ENCODE results near the gene BMP8B.
"Not testable (repeated sequence)": the region's sequence is repeated elsewhere in the genome, so short reads cannot be mapped to it uniquely, and the experiment has no call there.

BMP8B gene

DNA sequence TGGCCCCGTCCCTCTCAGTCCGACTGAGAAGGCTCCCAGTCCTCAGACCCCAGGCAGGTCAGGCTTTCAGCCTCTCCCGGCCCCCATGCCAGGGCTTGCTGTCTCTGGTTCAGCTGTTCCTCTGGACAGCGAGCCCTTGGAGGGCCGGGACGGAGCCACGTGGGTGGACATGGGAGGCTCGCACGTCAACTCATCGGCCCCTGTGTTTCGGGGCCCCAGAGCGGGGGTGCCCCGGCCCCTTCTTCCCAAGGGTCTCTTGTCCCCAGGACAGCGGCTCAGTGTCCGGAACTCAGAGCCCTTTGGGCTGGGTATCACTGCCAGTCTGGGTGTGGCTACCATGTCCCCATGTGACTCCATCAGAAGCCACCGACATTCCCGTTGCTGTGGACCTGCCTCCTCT is 10.8 kb downstream of the BMP8B start:
- not testable (repeated sequence) for DNase-seq (ENCODE audit: low spot score)

DNA sequence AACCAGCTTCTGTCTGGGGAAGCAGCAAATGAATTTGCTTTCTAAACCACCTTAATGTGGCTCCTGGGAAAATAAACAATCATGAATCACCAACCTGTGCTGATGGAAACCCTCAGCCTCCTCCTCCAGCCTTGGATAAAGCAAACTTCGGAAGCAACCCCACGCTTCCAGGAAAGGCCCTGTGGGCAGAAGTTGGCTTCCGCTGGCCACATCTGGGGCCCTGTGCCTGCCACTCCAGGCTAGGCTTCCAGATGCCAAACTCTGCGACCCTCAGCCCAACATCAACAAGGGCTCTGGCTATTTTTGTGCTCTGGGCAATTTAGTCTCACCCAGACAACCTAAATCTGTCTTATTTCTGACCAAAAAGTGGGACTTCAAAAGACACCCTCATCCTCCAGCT is 11.4 kb downstream of the BMP8B start:
- DNase-seq (ENCODE audit: low spot score): no peak

DNA sequence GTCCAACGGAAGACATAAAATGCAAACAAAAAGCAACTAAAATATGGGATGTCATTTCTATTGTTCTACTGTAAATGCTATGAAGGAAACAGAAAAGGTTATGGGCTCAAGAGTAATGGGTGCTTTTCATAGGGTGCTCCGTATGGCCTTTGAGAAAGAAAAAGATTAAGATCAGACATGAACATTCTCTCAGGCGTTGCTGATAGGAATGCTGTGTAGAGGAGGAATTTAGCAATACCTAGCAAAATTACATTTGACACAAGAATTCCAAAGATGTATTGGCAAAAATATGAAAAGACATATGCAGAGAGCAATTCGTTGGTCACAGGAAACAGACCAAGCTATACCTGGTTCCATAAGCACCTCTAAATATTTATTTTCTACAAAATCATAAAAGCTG is 11.8 kb downstream of the BMP8B start:
- no peak for DNase-seq (ENCODE audit: low spot score)

DNA sequence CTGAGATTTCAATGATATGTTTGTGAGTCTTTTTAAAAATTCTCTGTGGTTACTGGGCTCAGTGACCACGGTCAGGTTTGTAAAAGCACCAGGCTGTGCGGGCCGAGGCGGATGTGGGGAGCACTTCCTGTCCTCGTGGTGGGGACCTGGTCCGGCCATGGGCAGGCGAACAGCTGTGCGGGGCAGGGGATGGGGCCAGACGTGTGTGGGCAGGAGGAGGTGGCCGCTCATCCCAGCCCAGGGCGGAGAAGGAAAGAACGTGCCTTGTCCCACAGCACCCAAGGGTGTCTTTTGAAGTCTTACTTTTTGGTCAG is 12.3 kb downstream of the BMP8B start:
- DNase-seq (ENCODE audit: low spot score): no peak

DNA sequence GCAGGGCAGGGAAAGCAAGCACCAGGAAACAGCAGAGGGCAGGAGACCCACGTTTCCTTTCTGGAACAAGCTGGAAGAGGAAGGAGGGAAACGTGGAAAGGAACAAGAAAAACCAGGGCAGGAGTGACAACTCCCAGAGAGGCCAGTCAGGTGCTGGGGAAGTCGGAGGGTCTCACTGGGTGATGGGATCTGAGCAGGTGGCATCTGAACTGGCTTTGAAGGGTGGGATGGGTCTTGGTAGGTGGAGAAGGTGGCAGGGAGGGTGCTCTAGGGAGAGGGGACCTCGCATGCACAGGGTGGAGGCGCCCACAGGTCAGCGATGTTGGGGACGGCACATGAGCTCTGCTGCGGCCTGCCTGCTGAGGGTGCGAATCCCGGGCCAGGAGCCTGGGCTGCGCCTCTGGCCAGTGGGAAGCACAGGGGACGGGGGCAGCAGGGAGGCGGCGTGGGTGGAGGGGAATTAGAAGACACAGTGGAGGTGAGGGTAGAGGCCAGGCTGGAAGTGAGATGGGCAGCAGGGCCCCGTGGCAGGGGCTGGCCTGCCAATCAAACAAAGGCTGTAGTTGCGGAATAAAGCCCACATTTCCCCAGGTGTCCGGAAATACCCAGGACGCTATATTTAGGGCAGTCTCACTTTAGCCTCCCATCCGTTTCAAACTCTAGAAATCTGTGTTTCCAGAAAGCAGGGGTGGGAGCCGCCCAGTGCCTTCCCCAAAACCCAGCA is 12.8 kb downstream of the BMP8B start:
- not testable (repeated sequence) for DNase-seq (ENCODE audit: low spot score)

DNA sequence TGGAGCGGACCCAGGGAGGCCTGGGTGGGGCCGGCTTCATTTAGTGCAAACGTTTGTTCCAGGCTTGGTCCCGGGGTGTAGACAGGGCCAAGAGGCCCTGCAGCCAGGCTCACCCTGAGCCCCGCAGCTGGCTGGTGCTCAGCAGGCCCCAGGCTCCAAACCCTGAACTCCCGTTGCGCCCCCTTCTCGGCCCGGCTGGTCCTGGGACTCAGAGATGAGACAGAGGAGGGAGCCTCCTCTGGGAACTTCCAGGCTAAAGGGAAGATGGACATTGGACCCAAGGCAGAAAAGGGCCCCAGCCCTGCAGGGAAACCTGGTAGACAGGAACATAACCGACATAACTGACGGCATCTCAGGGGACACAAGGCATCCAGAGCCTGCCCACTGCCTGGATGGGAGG is 13.5 kb downstream of the BMP8B start:
- DNase-seq (ENCODE audit: low spot score): peak; percentile 54

DNA sequence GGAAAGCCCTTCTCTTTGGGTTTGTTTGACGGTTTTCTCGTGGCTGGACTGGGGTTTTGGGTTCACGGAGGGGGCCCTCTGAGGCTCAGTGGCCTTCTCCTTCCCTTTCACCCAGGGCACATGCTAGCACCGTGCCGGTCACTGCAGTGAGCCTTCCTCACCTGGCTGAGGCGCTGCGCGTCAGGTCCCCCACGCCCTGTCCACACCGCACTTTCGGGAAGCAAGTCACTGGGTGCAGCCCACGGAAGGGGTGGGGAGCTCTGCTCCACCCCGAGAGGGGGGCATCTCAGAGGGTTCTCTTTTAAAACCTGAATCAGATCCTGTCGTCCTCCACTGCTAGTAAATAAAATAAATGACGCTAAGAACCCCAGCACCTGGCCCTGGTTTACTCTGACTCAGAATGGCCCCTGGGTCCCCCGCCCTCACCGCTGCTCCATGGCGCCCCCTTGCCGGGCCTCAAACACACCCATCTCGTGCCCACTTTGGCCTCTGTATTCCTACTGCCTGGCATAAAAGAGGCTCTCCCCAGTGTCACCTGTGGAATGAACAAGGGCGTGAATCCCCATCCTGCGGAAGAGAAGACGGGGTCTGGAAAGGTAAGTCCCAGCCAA is 15.2 kb downstream of the BMP8B start:
- not testable (repeated sequence) for DNase-seq (ENCODE audit: low spot score)

DNA sequence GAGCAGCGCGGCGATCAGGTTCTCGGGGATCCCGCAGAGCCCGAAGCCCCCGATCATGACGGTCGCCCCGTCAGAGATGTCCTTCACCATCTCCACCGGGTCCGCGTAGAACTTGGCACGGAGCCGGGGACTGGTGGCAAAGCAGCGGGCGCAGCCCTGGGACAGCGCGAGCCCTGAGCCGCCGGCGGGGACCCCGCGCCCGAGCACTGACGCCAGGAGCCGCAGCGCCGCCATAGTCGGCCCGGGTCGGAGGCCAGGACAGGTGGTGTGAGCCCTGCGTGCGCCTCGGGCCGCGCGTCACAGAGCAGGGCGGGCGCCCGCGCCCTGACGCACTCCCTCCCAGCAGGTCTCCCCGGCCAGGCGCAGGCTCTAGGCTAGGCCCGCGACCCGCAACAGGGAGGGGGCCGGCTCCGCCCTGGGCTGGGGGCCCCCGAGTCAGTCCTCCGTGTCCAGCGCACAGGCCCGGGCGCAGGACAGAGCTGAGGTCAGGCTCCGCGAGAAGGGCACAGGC is 17.6 kb downstream of the BMP8B start, which contains the start of gene OXCT2:
Gene OXCT2, minus strand, starts transcription at position 327 of the 511 bp plus-strand sequence. Its CDS starts 93 bp downstream, at position 234.
- not testable (repeated sequence) for DNase-seq (ENCODE audit: low spot score)

DNA sequence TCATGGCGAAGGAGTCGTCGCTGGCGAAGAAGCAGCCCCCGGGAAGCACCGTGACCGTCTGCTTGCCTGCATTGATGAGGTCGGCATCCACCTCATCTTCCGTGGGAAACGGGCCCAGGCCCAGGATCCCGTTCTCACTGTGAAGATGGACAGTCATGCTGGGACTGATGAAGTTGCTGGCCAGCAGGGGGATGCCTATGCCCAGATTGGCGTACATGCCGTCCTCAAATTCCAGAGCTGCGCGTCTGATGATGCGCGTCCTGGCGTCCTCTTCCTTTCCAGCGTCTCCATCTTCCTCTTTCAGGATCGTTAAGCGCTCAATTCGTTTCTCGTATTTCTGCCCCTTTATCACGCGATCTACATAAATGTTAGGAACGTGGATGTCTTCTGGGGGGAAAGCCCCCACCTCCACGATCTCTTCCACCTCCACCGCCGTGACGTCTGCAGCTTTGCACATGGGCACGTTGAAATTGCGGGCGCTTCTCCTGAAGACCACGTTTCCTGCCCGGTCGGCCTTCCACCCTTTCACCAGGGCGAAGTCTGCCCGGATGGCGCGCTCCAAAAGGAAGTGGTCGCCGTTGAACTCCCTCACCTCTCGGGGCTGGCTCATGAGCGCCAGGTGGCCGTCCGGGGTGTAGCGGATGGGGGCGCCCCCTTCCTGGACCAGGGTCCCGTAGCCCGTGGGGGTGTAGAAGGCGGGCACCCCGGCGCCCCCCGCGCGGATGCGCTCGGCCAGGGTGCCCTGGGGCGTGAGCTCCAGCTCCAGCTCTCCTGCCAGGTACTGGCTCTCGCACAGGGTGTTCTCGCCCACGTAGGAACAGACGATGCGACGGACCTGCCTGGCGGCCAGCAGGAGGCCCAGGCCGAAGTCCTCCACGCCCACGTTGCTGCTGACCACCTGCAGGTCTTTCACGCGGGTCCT is 18.3 kb downstream of the BMP8B start:
- not testable (repeated sequence) for DNase-seq (ENCODE audit: low spot score)

DNA sequence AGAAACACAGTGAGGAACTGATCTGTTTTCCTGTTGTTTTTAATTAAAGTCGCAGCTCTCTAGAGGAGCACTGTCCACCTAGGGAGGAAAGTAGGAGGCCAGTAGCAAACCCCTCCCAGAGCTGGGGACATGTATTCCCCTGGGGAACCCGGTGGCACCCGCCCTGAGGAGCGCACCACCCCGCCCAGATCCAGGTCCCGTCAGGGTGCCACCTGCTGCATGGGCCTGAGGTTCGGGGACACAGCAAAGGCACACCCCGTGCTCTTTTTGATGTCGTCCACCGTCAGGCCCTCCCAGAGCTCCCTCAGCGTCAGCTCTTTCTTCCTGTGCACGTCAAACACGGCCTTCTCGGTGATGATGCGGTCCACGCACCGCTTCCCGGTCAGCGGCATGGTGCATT is 19.2 kb downstream of the BMP8B start:
- DNase-seq (ENCODE audit: low spot score): not testable (repeated sequence)

DNA sequence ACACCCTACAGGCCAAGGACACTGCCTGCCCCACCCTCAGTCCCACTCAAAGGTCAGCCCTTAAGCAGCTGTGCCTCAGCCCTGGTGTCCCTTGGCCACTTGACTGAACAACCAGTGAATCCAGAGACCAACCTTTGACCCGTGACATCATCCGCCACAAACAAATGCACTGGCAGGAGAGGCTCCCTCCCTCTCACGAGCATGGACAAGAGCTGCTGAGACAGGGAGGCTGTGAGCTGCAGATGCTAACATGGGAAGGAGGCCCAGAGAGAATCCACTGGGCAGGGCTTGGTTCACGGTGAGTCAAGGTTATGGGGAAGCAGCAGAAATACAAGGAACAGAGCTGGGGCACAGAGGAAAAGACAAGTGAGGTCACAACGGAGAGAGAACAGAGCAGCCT is 22.2 kb downstream of the BMP8B start:
- not testable (repeated sequence) for DNase-seq (ENCODE audit: low spot score)

DNA sequence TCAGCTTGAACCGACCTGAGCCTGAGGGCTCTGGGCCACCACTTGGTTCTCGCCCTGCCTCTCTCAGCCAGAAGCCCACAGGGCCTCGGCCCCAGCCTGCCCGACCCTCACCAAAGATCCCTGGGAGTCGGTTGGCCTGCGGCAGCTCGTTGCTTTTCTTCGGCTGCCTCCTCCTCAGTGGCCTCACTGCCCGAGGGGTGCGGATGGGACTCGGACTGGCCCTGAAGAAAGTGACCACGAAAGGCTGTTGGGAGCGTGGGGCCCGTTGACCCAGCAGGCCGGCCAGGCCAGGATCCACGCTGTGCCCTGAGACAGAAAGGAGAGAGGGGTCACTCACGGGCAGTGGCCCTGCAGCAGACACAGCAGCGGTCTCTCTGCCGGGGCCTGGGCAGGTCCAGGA is 24.2 kb downstream of the BMP8B start:
- not testable (repeated sequence) for DNase-seq (ENCODE audit: low spot score)

DNA sequence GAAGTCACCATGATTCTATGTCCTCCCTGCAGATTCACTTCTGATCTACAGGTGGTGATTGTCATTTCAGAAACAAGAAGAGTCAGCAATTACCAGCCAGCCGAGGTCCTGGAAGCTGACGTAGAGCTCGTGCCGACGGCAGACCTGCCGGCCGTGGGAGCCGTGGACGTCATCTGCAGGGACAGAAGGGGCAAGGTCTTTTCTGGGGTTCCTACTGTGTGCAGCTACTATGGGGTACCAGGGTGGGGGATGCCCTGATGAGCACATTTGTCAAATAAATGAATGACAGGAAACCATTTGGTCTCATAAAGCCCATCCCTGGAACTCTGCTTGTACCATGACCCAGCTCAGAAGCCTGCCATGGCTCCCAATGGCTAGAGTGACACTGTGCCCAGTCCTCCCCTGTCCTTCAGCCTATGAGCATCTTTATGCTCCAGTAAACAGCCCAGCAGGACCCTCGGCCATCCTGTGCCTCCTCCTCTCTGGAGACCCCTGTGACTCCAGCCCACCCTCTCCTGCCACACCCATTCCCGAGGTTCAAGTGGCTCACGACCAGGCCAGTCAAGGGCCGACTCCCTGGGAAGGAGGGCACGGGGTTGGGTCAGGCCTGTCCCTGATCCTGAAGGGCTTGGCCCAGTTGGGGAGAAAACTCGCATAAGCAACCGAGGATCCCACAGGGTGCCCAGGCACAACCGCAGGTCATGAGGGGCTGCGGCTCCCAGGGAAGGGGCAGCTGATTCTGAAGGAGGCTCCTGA is 24.9 kb downstream of the BMP8B start:
- DNase-seq (ENCODE audit: low spot score): not testable (repeated sequence)

DNA sequence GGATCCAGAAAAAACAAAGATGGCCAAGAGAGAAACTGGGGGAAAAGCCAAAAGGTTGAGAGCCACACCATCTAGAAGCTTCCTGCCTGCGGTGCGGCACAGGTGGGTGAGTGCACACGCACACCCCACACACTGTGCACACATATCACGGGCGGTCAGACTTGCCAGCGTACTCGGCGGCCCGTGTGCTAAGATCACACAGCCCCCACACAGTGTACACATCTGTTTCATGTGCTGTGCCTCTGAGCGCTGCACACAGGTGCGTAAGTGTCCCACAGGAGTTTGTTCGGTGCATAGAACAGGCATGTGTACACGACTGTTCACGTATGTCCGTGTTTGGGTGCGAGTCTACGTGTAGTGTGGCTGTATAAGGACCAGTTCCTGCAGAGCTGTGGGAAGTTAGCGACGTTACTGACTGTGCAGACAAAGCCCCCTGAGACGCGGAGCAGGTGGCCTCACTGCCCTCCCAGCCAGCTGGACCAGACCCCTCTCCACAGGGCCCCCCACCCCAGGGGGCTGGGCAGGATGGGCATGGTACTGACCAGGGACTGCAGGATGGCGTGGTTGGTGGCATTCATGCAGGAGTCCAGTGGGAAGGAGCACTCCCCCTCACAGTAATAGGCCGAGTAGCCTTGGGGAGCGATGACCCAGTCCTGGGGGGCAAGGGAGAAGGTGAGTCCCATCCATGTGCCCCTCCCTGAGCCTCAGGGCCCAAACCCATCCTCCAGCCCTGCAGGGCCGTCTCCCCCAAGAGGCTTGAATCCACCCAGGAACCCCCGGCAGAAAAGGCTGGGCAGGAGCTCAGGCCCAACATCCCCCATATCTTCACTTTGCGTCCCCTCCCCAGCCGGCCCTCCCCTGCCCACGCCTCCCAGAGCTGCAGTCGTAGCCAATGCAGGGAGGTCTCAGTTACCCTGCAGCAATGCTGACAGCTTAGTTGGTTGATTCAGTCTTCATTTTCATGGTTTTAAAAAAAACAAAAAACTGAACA is 25.8 kb downstream of the BMP8B start:
- no peak for DNase-seq (ENCODE audit: low spot score)

DNA sequence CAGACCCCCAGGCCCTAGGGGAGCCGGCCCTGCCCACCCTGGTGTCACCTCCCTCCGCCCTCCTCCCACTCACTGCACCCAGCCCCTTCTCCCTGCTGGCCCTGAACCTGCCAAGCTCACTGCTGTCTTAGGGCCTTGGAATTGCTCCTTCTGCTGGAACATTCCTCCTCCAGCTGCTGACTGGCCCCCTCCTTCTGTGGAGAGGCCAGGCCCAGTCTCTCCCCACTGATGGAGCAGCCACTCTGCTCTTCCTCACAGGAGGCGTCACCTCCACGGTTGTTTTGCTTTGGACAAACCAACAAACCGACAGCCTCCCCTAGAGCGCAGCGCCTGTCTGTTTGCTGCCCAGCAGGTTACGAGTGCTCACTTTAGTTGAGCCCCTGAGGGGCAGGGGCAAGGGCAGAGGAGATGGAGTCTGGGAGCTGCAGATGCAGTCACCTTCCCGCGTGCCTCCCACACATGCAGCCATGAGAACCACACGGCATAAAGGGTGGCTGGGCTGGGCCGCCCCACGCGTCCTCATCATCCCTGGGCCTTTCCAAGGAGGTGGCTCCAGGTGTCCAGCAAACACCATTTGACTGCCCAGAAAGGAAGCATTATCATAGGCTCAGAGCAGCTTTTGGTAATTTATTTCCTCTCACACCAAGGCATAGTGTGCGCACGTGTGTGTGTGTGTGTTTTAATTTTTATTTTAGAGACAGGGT is 27.0 kb downstream of the BMP8B start:
- DNase-seq (ENCODE audit: low spot score): no peak

DNA sequence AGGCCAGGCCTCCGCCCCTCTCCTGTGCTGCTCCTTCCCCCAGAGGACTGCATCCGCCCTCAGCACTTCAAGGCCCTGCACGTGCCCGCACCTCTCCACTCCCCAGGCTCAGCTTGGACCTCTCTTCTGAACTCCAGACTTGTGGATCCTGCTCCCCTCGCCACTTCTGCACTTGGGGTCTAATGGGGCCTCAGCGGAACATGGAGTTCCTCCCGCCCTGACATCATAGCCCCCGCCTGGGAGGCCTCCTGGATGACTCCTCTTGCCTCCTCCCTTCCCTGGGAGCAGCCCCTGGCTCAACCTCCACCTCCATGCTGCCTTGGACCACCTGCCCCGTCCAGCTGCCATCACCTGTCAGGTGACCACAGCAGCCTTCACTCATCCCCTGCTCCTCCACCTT is 27.6 kb downstream of the BMP8B start:
- no peak for DNase-seq (ENCODE audit: low spot score)

DNA sequence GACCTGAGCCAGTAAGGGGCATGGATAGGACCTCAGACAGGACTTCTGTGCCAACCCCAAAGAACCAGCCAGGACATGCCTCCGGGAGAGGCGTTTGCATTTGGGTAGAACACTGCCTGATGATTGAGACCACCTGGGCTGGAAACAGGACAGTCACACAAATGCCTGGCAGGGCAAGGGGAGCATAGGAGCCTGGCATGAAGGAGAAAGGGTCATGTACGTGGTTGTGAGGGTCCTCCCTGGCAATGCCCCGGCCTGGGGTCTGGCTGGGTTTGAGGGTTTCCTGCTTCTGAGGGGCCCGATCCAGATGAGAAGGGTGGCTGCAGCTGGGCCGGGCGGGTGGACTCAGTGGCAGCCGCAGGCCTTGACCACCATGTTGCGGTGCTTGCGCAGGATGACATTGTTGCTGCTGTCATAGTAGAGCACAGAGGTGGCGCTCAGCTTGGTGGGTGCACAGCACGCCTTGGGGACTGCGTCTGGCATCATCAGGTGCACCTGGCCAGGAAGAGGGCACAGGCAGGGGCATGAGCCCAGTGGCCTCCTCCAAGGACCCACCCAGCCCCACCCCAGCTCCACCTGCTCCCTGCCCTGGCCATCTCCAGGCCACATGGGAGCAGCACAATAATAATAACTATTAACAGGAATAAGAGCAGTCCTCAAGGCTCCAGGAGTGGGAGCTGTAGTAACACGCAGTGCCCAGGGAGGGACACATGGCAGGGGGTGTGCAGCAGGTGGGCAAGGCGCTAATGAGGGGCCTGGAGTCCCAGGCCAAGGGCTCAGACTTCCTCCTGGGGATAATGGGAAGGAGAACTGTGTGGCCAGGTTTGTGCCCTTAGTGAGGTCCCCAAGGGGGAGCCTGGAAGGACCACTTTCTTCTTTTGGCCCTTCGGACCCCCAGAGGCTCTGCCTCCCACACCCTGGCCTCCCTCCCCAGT is 28.3 kb downstream of the BMP8B start:
- no peak for DNase-seq (ENCODE audit: low spot score)

DNA sequence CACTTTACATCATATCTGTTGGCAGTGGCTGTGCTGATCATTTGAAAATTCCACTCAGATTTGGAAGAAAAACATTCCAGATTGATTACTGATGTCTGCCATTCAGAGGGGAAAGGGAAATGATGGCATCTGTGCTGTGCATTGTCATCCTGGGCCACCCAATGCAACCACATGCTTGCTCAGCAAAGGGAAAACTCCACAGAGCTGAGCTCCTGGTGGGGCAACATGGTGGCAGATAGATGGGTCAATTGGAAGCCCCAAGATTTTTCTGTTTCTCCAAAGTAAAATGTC is 29.3 kb downstream of the BMP8B start:
- DNase-seq (ENCODE audit: low spot score): no peak

Data from HuH-7.5 (cell line).